Kidney (tissue), 14 donors: ENCODE measurements around the gene SPHK1. TPM values are rescaled to one million over a fixed set of nuclear protein-coding genes. Genes with fewer than 3 reads are reported as not detected.
A peak's percentile ranks its signal among the peaks of the same experiment; 100 is the strongest.

Experiments
- DNase-seq, 5 donors: peaks; one replicate each; pipeline ENCODE4 v3.0.0-alpha.2; 2013 to 2020
- FAIRE-seq: peaks from 2 replicates; lab custom pipeline; 2012; peaks lifted over from hg19 to GRCh38; lab: Jason Lieb, UNC
- H3K27ac ChIP-seq, 2 donors: one replicate each; pipeline ENCODE4 v1.7.0; 2013; ENCODE audit warnings: low read depth in 2 of 2, low read length in 2 of 2, inconsistent platforms in 1 of 2
- H3K27me3 ChIP-seq: one replicate; pipeline ENCODE4 v1.7.1; 2013; ENCODE audit warnings: low read length, inconsistent platforms; ENCODE audit not compliant: control insufficient read depth, insufficient read depth
- H3K36me3 ChIP-seq, 3 donors: one replicate each; pipeline versions ENCODE4 v1.7.0 to v1.7.1; 2013; ENCODE audit warnings: low read length in 3 of 3, control low read depth in 1 of 3, inconsistent platforms in 1 of 3; ENCODE audit not compliant: insufficient read depth in 3 of 3, control insufficient read depth in 2 of 3
- H3K4me1 ChIP-seq, 3 donors: one replicate each; pipeline versions ENCODE4 v1.7.0 to v1.7.1; 2013; ENCODE audit warnings: low read length in 3 of 3, inconsistent platforms in 1 of 3, low read depth in 1 of 3; ENCODE audit not compliant: control insufficient read depth in 2 of 3, insufficient read depth in 2 of 3
- H3K4me3 ChIP-seq, 3 donors: one replicate each; pipeline versions ENCODE4 v1.7.0 to v1.8.1; 2013; ENCODE audit warnings: low read length in 3 of 3, control low read depth in 1 of 3, inconsistent platforms in 1 of 3
- H3K9ac ChIP-seq, 3 donors: one replicate each; pipeline versions ENCODE4 v1.7.0 to v1.7.1; 2013; ENCODE audit warnings: low read length in 3 of 3, control low read depth in 1 of 3, inconsistent platforms in 1 of 3
- H3K9me3 ChIP-seq, 3 donors: one replicate each; pipeline versions ENCODE4 v1.7.0 to v1.7.1; 2013; ENCODE audit warnings: low read length in 3 of 3, control low read depth in 1 of 3, inconsistent platforms in 1 of 3; ENCODE audit not compliant: control insufficient read depth in 2 of 3, insufficient read depth in 1 of 3
- CTCF ChIP-seq: IDR thresholded peaks from 3 replicates; pipeline ENCODE4 v1.5.1; 2012; ENCODE audit warnings: mild to moderate bottlenecking, moderate library complexity, borderline replicate concordance; ENCODE audit not compliant: insufficient read depth; ENCODE audit errors: extremely low read depth
- intact Hi-C: fragments of 100-400 bp; cut with DNase I; formaldehyde crosslinking; loops from one replicate; pipeline ENCODE4 v1.11.1; 2022
- polyA plus RNA-seq: library from polyadenylated mRNA; stranded (reverse); fragments of 350-450 nt; fragmentation: Illumina TruSeq; extraction: RNeasy Lipid Tissue Mini Kit (QIAGEN cat#74804); gene quantifications from one replicate; pipeline ENCODE4 v1.2.3, GENCODE V29; 2014; ENCODE audit warnings: low read depth, low replicate concordance; ENCODE audit not compliant: insufficient read depth
- total RNA-seq: library from RNA; stranded (reverse); fragmentation: NEBNext Ultra II Directional; extraction: Animal tissue kit (Norgen Biotek cat#: 25700); gene quantifications from one replicate; pipeline ENCODE4 v1.2.1, GENCODE V29; 2021
- donor health status: control.
- donor health status: control.
- donor health status: control.
- donor health status: control.
- donor health status: control.
- donor health status: DM: yes; HTN: yes; CAD: no.
- donor health status: Normal renal cell carcinoma (clear cell type).

Gene SPHK1
- total and polyA plus RNA-seq, 2 donors from 2014 or later: 1.5 to 10.4 TPM

GRCh38 chr17:76397687-76398522, 13.5 kb downstream of the SPHK1 start:
- Histone ChIP-seq H3K4me1 (no peaks in the 10 kb centered on the region), H3K9me3 (no peaks in the 10 kb centered on the region), H3K27ac (no peak overlapping the region), H3K4me3 (no peak overlapping the region), H3K9ac (no peak overlapping the region), H3K27me3 (no peaks in the 10 kb centered on the region), H3K36me3 (peaks cover 2 to 55% (median 41%) of the 10 kb centered on the region in 3 donors)
- TF ChIP-seq CTCF: peak; percentile 99
- intact Hi-C loops: loop anchor here (5.0 kb wide), 1 partner anchor 91 kb away; the partner anchor contains the start of gene QRICH2
- no peak for FAIRE-seq
- peak; percentile 93 to 95 (median 94) for DNase-seq

GRCh38 chr17:76398523-76399174, 14.2 kb downstream of the SPHK1 start:
- Histone ChIP-seq H3K4me3 (no peak overlapping the region), H3K27ac (no peak overlapping the region), H3K4me1 (no peaks in the 10 kb centered on the region), H3K36me3 (peaks cover 2 to 56% (median 41%) of the 10 kb centered on the region in 3 donors), H3K27me3 (no peaks in the 10 kb centered on the region), H3K9me3 (no peaks in the 10 kb centered on the region), H3K9ac (no peak overlapping the region)
- no peak for TF ChIP-seq CTCF
- intact Hi-C loops: loop anchor here (5.0 kb wide), 1 partner anchor 91 kb away; the partner anchor contains the start of gene QRICH2
- FAIRE-seq (no peak), DNase-seq (peak in 1 of 5 donors; percentile 40)

GRCh38 chr17:76399175-76400172, 15.1 kb downstream of the SPHK1 start:
- no peak for TF ChIP-seq CTCF
- Histone ChIP-seq H3K9me3 (no peaks in the 10 kb centered on the region), H3K36me3 (peaks cover 2 to 56% (median 36%) of the 10 kb centered on the region in 3 donors), H3K27ac (no peak overlapping the region), H3K27me3 (no peaks in the 10 kb centered on the region), H3K4me3 (no peak overlapping the region), H3K9ac (no peak overlapping the region), H3K4me1 (no peaks in the 10 kb centered on the region)
- no peak for DNase-seq
- intact Hi-C loops: loop anchor here (5.0 kb wide), 1 partner anchor 92 kb away; the partner anchor contains the start of gene QRICH2
- FAIRE-seq: no peak
